H9 (cell line): ENCODE results near the gene COQ8B. TPM values are rescaled to one million over a fixed set of nuclear protein-coding genes. Genes with fewer than 3 reads are reported as not detected.
A peak's percentile ranks its signal among the peaks of the same experiment; 100 is the strongest.

ENCODE experiments used
- DNase-seq: peaks from one replicate; pipeline ENCODE4 v3.0.0-alpha.2; 2017
- H2AFZ ChIP-seq: one replicate; pipeline ENCODE4 v1.6.1; 2013; ENCODE audit warnings: mild to moderate bottlenecking, low read length, control low read depth, moderate library complexity
- H2AK5ac ChIP-seq: 2 replicates; pipeline ENCODE4 v1.6.1; 2013; ENCODE audit warnings: low read length, control low read depth, mixed read lengths; ENCODE audit not compliant: insufficient read length
- H2BK120ac ChIP-seq: one replicate; pipeline ENCODE4 v1.6.1; 2013; ENCODE audit warnings: low read depth, mild to moderate bottlenecking, low read length, control low read depth, inconsistent platforms; ENCODE audit not compliant: poor library complexity, severe bottlenecking
- H2BK12ac ChIP-seq: 2 replicates; pipeline ENCODE4 v1.6.1; 2013; ENCODE audit warnings: low read length, control low read depth, mixed read lengths, low read depth; ENCODE audit not compliant: insufficient read length
- H2BK15ac ChIP-seq: 2 replicates; pipeline ENCODE4 v1.6.1; 2013; ENCODE audit warnings: low read depth, low read length, control low read depth
- H2BK20ac ChIP-seq: one replicate; pipeline ENCODE4 v1.6.1; 2013; ENCODE audit warnings: low read depth, mild to moderate bottlenecking, low read length, control low read depth, inconsistent platforms; ENCODE audit not compliant: poor library complexity, severe bottlenecking
- H2BK5ac ChIP-seq: 2 replicates; pipeline ENCODE4 v1.6.1; 2013; ENCODE audit warnings: low read length, control low read depth, mixed read lengths; ENCODE audit not compliant: insufficient read length
- H3K14ac ChIP-seq: 2 replicates; pipeline ENCODE4 v1.6.1; 2013; ENCODE audit warnings: low read length, control low read depth; ENCODE audit not compliant: insufficient read depth
- H3K18ac ChIP-seq: 2 replicates; pipeline ENCODE4 v1.6.1; 2013; ENCODE audit warnings: low read depth, mild to moderate bottlenecking, mixed read lengths, low read length, control low read depth; ENCODE audit not compliant: insufficient read length
- H3K23ac ChIP-seq: 2 replicates; pipeline ENCODE4 v1.6.1; 2013; ENCODE audit warnings: low read length, control low read depth, mixed read lengths, low read depth; ENCODE audit not compliant: insufficient read length
- H3K23me2 ChIP-seq: 2 replicates; pipeline ENCODE4 v1.6.1; 2013; ENCODE audit warnings: low read depth, mild to moderate bottlenecking, mixed read lengths, low read length, control low read depth; ENCODE audit not compliant: insufficient read length, poor library complexity, severe bottlenecking
- H3K27ac ChIP-seq: 2 replicates; pipeline ENCODE4 v1.5.1; 2013; ENCODE audit warnings: low read length, control low read depth, mixed read lengths, low read depth; ENCODE audit not compliant: insufficient read length
- H3K27me3 ChIP-seq: 2 replicates; pipeline ENCODE4 v1.6.1; 2013; ENCODE audit warnings: low read length, control low read depth, inconsistent platforms; ENCODE audit not compliant: insufficient read depth
- H3K4ac ChIP-seq: 2 replicates; pipeline ENCODE4 v1.6.1; 2013; ENCODE audit warnings: low read depth, mild to moderate bottlenecking, control low read depth, inconsistent platforms, low read length, moderate library complexity
- H3K4me1 ChIP-seq: 2 replicates; pipeline ENCODE4 v1.6.1; 2013; ENCODE audit warnings: low read length, control low read depth, inconsistent platforms; ENCODE audit not compliant: insufficient read depth
- H3K4me2 ChIP-seq: 2 replicates; pipeline ENCODE4 v1.6.1; 2013; ENCODE audit warnings: low read length, control low read depth, mixed read lengths; ENCODE audit not compliant: insufficient read length, insufficient read depth
- H3K56ac ChIP-seq: 2 replicates; pipeline ENCODE4 v1.6.1; 2013; ENCODE audit warnings: low read depth, mild to moderate bottlenecking, mixed read lengths, low read length, control low read depth; ENCODE audit not compliant: insufficient read length
- H3K79me1 ChIP-seq: 2 replicates; pipeline ENCODE4 v1.6.1; 2013; ENCODE audit warnings: low read depth, mild to moderate bottlenecking, moderate library complexity, low read length, control low read depth, inconsistent platforms; ENCODE audit not compliant: insufficient read depth, poor library complexity, severe bottlenecking
- H3K79me2 ChIP-seq: 2 replicates; pipeline ENCODE4 v1.6.1; 2013; ENCODE audit warnings: low read length, control low read depth, inconsistent platforms; ENCODE audit not compliant: insufficient read depth
- H3K9ac ChIP-seq: 2 replicates; pipeline ENCODE4 v1.6.1; 2013; ENCODE audit warnings: low read length, control low read depth, mixed read lengths; ENCODE audit not compliant: insufficient read length; ENCODE audit errors: extremely low read depth
- H3K9me3 ChIP-seq: one replicate; pipeline ENCODE4 v1.6.1; 2013; ENCODE audit warnings: low read depth, low read length, inconsistent platforms; ENCODE audit not compliant: control insufficient read depth
- H3T11ph ChIP-seq: one replicate; pipeline ENCODE4 v1.6.1; 2013; ENCODE audit warnings: mild to moderate bottlenecking, low read length, control low read depth, inconsistent platforms
- H4K20me1 ChIP-seq: one replicate; pipeline ENCODE4 v1.6.1; 2013; ENCODE audit not compliant: control insufficient read depth, insufficient read length, insufficient read depth
- H4K5ac ChIP-seq: 2 replicates; pipeline ENCODE4 v1.6.1; 2013; ENCODE audit warnings: low read depth, mild to moderate bottlenecking, mixed read lengths, low read length, control low read depth; ENCODE audit not compliant: insufficient read length
- H4K8ac ChIP-seq: replicated peaks from 2 replicates; pipeline ENCODE4 v1.6.1; 2013; ENCODE audit warnings: low read length, control low read depth, mixed read lengths, low read depth; ENCODE audit not compliant: insufficient read length
- H4K91ac ChIP-seq: 2 replicates; pipeline ENCODE4 v1.6.1; 2013; ENCODE audit warnings: low read depth, mild to moderate bottlenecking, moderate library complexity, mixed read lengths, low read length, control low read depth; ENCODE audit not compliant: insufficient read length
- H3K27ac Mint-ChIP-seq, 3 experiments: 2 replicates in 2 of 3; 3 replicates in 1 of 3; pipeline ENCODE4 v1.8.0; 2020 to 2021; ENCODE audit warnings: mixed read lengths in 3 of 3, mild to moderate bottlenecking in 1 of 3, moderate library complexity in 1 of 3
- H3K27me3 Mint-ChIP-seq: 2 replicates; pipeline ENCODE4 v1.8.0; 2021; ENCODE audit warnings: low read depth, mild to moderate bottlenecking, moderate library complexity, mixed read lengths
- H3K36me3 Mint-ChIP-seq, 3 experiments: 2 replicates in 2 of 3; 3 replicates in 1 of 3; pipeline ENCODE4 v1.8.0; 2020 to 2021; ENCODE audit warnings: low read depth in 3 of 3, mixed read lengths in 3 of 3; ENCODE audit not compliant: insufficient read depth in 1 of 3
- H3K4me1 Mint-ChIP-seq, 2 experiments: 2 replicates each; pipeline ENCODE4 v1.8.0; 2020; ENCODE audit warnings: mixed read lengths in 2 of 2
- H3K4me3 Mint-ChIP-seq, 2 experiments: 2 replicates in 1 of 2; 3 replicates in 1 of 2; pipeline ENCODE4 v1.8.0; 2020 to 2021; ENCODE audit warnings: mild to moderate bottlenecking in 2 of 2, mixed read lengths in 2 of 2, moderate library complexity in 1 of 2
- H3K9me3 Mint-ChIP-seq, 2 experiments: 2 replicates in 1 of 2; 3 replicates in 1 of 2; pipeline ENCODE4 v1.8.0; 2020; ENCODE audit warnings: mild to moderate bottlenecking in 2 of 2, mixed read lengths in 2 of 2, moderate library complexity in 1 of 2
- CTCF ChIP-seq: fragments of 200-600 bp; sonication (generic); conservative IDR thresholded peaks from 3 replicates; pipeline ENCODE4 v1.8.0; 2021; ENCODE audit warnings: antibody characterized with exemption, mild to moderate bottlenecking
- WGBS: extraction: QIAGEN DNeasy Blood & Tissue Kit; methylation state at CpG from one replicate; pipeline ENCODE4 v1.1.7; 2013; ENCODE audit warnings: missing lambda C conversion rate, low lambda C conversion rate, mixed read lengths; ENCODE audit not compliant: insufficient read length; ENCODE audit errors: extremely low coverage; 5-methylcytosine and 5-hydroxymethylcytosine counted together
- total RNA-seq: library from RNA; stranded (reverse); gene quantifications from 2 replicates; pipeline ENCODE4 v1.2.1, GENCODE V29; 2021

The COQ8B gene
- total RNA-seq, 1 experiment from 2014 or later: 40.5 TPM

- Histone ChIP-seq H3K27ac (no peak overlapping the region), H2AFZ (no peak overlapping the region), H3K79me2 (no peaks in the 10 kb centered on the region; the same call in 1 of the 2 replicates)
These were observed 1.4 kb upstream of the COQ8B start for GRCh38 chr19:40717880-40718773.

More at GRCh38 chr19:40717880-40718773, 1.4 kb upstream of the COQ8B start:
- Mint-ChIP-seq H3K36me3 (peaks cover 10 to 21% (median 16%) of the 10 kb centered on the region in 3 experiments), H3K27me3 (no peaks in the 10 kb centered on the region), H3K9me3 (no peaks in the 10 kb centered on the region; a peak in 1 of 5 replicates), H3K4me3 (peak overlapping the region; percentile 93 to 94), H3K4me1 (peaks cover 27 to 44% of the 10 kb centered on the region in 2 experiments), H3K27ac (peak overlapping the region; percentile 31 to 97 (median 63); a peak in 5 of 7 replicates)
- peak overlapping the region; percentile 85 for H3K9ac ChIP-seq
- no peaks in the 10 kb centered on the region for H3K9me3 ChIP-seq
- H3T11ph ChIP-seq: no peak overlapping the region
- H3K4me2 ChIP-seq: peak overlapping the region; percentile 90
- H4K91ac ChIP-seq: no peak overlapping the region
- no peak overlapping the region for H3K4ac ChIP-seq
- H3K23ac ChIP-seq: no peak overlapping the region
- no peaks in the 10 kb centered on the region for H3K27me3 ChIP-seq
- no CpG with 5 or more reads among the region's 20 CpGs for WGBS
- no peaks in the 10 kb centered on the region; the same call in 1 of the 2 replicates for H3K4me1 ChIP-seq
- H3K18ac ChIP-seq: peak overlapping the region; percentile 65
- H2AK5ac ChIP-seq: no peak overlapping the region
- no peak overlapping the region for H4K8ac ChIP-seq
- no peaks in the 10 kb centered on the region for H3K79me1 ChIP-seq
- H2BK120ac ChIP-seq: no peak overlapping the region
- H4K20me1 ChIP-seq: no peaks in the 10 kb centered on the region
- no peak overlapping the region for H2BK15ac ChIP-seq
- H2BK5ac ChIP-seq: no peak overlapping the region
- TF ChIP-seq CTCF: no peak
- peak; percentile 38 for DNase-seq
- no peak overlapping the region for H3K56ac ChIP-seq
- H3K14ac ChIP-seq: no peak overlapping the region
- no peak overlapping the region for H4K5ac ChIP-seq
- H2BK12ac ChIP-seq: no peak overlapping the region
- peaks cover 32% of the 10 kb centered on the region for H3K23me2 ChIP-seq
- no peak overlapping the region for H2BK20ac ChIP-seq
